ENCODE measurements around the gene GUK1.

The GUK1 gene

DNA sequence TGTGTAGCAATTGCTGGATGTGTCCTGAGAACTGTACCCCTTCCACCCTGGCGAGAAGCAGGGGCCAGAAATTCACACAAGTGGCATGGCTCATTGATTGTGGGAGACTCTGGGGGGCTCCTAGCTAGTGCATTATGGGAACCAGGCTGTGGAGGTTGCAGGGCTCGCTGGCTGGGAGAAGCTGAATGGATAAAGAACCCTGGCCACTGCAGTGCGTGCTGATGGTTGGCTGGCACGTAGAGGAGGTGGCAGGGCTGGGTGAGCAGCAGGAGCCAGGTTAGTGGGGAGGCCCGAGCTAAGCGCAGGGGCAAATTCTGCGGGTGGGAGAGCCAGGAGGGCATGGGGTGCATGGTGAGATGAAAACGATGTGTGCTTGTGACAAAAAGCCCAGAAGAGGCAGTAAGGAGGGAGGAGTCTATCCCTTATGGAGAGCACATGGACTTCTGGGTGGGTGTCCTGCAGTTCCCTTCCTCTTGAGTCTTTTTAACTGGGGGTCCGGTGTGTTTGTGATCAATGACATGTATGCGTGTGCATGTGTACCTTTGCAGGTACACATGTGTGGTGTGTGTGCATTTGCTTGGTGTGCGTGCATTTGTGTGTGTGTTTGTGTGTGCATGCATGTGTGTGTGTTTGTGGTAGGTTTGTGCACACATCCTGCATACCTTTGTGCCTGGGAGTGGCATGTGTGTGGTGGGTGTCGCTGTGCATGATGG lies 3.6 kb downstream of the GUK1 start:
- DNase-seq (ENCODE audit: low read depth): no peak
- TF ChIP-seq, protein P1, sequence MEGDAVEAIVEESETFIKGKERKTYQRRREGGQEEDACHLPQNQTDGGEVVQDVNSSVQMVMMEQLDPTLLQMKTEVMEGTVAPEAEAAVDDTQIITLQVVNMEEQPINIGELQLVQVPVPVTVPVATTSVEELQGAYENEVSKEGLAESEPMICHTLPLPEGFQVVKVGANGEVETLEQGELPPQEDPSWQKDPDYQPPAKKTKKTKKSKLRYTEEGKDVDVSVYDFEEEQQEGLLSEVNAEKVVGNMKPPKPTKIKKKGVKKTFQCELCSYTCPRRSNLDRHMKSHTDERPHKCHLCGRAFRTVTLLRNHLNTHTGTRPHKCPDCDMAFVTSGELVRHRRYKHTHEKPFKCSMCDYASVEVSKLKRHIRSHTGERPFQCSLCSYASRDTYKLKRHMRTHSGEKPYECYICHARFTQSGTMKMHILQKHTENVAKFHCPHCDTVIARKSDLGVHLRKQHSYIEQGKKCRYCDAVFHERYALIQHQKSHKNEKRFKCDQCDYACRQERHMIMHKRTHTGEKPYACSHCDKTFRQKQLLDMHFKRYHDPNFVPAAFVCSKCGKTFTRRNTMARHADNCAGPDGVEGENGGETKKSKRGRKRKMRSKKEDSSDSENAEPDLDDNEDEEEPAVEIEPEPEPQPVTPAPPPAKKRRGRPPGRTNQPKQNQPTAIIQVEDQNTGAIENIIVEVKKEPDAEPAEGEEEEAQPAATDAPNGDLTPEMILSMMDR (conservative IDR thresholded peaks at IDR 0.05; ENCODE audit: low read depth, low read length): no peak
- no peak overlapping the region for H3K4me3 ChIP-seq (ENCODE audit: low read length)

DNA sequence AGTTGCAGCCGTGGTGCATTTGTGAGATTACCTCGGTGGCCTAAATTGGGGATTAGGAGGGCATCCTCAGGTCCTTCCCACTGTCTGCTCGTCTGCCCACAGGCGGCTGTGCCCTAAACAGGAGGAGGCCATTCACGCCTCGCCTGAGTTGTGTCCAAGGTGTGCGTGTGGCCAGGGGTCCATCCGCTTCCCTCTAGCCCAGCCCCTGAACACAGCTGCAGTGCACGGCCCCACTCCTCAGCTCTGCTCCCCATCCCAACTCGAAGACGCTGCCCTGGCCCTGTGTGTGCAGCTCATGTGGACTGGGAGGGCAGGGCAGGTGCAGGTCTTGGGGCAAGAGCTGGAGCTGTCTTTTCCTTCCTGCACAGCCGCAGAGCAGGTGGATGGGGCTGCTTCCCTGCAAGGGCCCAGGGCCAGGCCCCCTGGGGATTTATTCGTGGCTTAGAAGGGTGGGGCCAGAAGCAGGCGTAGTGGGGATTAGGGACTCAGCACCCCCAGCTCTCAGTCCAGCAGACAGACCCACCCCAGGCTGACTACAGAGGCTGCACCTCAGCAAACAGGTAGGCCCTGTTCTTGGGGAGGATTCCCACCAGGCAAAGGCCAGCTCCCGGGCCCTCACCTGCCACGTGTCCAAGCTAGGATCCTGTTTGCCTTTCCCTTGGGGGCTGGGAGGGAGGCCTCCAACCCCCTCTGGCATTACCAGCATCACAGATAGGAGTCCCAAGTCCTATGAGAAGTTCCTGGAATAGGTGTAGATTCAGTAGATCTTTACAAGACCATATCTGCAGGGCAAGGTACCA lies 4.3 kb downstream of the GUK1 start:
- no peak for DNase-seq (ENCODE audit: low read depth)
- no peak overlapping the region for H3K4me3 ChIP-seq (ENCODE audit: low read length)
- TF ChIP-seq, protein P1 (conservative IDR thresholded peaks at IDR 0.05; ENCODE audit: low read depth, low read length): no peak

DNA sequence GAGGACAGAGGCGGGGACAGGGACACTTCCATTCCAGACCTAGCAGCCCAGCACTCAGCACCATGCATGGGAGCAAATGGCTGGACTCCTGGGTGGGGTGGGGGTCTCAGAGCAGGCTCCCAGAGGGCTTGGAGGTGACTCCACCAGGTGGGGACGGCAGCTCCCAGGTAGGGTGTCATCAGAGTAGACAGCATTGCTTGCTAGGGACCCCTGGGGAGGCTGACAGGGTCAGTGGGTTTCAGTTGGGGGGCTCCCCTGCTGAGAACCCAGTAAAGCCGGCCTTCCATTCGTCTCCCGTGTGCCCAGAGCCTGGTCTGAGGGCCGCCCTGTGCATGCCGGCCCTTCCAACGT lies 4.9 kb downstream of the GUK1 start:
- H3K4me3 ChIP-seq (ENCODE audit: low read length): no peak overlapping the region
- DNase-seq (ENCODE audit: low read depth): no peak
- TF ChIP-seq, protein P1 (conservative IDR thresholded peaks at IDR 0.05; ENCODE audit: low read depth, low read length): no peak

DNA sequence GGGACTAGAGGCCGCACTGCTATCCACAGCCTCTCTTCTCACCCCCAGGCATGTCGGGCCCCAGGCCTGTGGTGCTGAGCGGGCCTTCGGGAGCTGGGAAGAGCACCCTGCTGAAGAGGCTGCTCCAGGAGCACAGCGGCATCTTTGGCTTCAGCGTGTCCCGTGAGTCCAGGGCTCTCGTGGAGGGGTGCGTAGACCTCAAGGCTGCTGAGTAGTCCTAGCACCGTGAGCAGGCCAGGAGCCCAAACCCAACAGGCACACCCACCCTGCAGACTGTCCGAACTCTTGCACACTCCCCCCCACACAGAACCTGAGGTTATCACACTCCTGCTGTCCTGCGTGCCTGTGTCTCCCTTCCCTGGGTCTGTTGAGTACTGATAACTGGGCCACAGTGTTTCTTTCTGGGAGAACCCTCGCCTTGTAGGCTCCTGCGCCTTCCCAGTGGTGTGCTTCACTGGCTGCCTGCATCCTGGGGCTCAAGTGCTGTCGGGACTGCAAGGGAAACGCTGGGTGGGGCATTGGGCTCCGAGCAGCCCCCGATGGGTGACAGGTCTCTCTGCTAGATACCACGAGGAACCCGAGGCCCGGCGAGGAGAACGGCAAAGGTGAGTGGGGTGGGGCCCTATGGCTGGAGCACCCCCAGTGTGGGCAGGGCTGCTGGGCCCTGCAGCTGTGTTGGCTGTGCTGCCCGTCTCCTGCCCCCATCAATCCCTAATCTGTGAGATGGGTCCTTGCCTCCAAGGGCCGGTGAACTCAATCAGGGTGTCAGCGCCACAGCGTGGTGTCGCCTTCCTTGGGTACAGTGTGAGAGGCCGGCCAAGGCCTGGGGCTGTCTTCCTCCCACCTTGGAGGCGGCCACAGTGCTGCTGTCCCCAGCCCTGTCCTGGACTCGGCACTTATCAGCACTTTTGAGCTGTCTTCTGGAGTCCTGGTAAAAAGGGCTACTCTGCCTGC lies 5.7 kb downstream of the GUK1 start:
- no peak overlapping the region for H3K4me3 ChIP-seq (ENCODE audit: low read length)
- TF ChIP-seq, protein P1 (conservative IDR thresholded peaks at IDR 0.05; ENCODE audit: low read depth, low read length): no peak
- DNase-seq (ENCODE audit: low read depth): no peak

DNA sequence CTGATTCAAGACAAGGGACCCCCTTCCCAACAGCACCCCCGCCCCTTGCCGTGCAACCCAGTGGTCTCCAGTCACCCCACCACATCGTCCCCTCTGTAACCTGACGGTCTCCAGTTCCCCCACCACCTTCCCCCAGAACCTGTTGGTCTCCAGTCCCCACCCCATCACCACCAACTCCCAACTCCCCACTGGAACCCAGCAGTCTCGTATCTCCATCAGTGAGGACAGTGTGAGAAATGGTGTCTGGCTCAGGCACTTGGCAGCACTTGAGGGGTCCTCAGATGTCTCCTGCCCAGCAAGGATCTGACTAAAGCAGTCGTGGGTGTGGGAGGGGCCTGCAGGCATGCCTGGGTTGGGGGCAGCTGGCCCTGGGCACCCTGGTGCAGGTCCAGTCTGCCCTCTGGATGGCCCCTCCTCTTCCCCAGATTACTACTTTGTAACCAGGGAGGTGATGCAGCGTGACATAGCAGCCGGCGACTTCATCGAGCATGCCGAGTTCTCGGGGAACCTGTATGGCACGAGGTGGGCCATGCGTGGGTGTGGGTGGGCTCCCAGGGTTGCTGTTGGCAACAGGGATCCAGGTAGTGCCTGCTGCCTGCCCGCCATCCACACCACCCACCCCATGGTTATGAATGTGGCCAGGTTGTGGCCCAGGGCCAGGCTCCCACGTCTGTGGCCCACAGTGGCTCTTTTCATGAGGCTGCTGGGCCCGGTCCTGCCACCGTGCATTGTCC lies 6.5 kb downstream of the GUK1 start:
- DNase-seq (ENCODE audit: low read depth): no peak
- H3K4me3 ChIP-seq (ENCODE audit: low read length): no peak overlapping the region
- TF ChIP-seq, protein P1 (conservative IDR thresholded peaks at IDR 0.05; ENCODE audit: low read depth, low read length): no peak

DNA sequence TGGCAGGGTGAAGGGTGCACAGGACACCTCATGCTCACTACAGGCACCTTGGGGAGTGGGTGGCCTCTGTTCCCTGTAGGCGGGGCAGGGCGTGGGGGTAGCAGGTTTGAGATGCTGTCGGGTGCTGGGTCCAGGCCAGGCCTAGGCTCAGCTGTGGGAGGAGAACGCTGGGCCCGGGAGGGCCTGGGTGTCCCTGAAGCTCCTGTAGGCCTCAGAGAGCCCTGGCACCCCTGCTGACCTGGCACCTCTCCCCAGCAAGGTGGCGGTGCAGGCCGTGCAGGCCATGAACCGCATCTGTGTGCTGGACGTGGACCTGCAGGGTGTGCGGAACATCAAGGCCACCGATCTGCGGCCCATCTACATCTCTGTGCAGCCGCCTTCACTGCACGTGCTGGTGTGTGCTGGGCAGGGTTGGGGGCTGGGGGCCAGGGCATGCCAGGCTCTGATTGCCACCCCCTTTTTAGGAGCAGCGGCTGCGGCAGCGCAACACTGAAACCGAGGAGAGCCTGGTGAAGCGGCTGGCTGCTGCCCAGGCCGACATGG lies 7.1 kb downstream of the GUK1 start:
- H3K4me3 ChIP-seq (ENCODE audit: low read length): no peak overlapping the region
- no peak for DNase-seq (ENCODE audit: low read depth)
- TF ChIP-seq, protein P1 (conservative IDR thresholded peaks at IDR 0.05; ENCODE audit: low read depth, low read length): no peak

All from retinal pigment epithelial cell (primary cell).